Right cardiac atrium (tissue), 5 donors: Measurements from ENCODE around the gene EIF3K. TPM values are rescaled to one million over a fixed set of nuclear protein-coding genes. Genes with fewer than 3 reads are reported as not detected.

Source experiments
- ATAC-seq, 2 donors: fragments of 200-7000 bp; cut with Tn5 transposase; one replicate each; pipeline versions ENCODE4 v1.8.0 to v1.9.1; 2020; ENCODE audit warnings: moderate library complexity in 2 of 2, mild to moderate bottlenecking in 1 of 2
- DNase-seq, 3 donors: peaks; one replicate each; pipeline ENCODE4 v3.0.0-alpha.2; 2020
- H3K27ac ChIP-seq: one replicate; pipeline ENCODE4 v1.5.1; 2013; ENCODE audit warnings: mild to moderate bottlenecking, low read length, control low read depth, moderate library complexity
- H3K27me3 ChIP-seq: one replicate; pipeline ENCODE4 v1.6.1; 2013; ENCODE audit not compliant: control insufficient read depth, insufficient read depth
- H3K4me1 ChIP-seq: one replicate; pipeline ENCODE4 v1.6.1; 2013; ENCODE audit warnings: low read length; ENCODE audit not compliant: control insufficient read depth, insufficient read depth
- H3K4me3 ChIP-seq: one replicate; pipeline ENCODE4 v1.5.1; 2013; ENCODE audit warnings: low read length, control low read depth
- H3K9me3 ChIP-seq: one replicate; pipeline ENCODE4 v1.6.1; 2013; ENCODE audit warnings: low read length; ENCODE audit not compliant: control insufficient read depth
- WGBS: extraction: QIAGEN DNeasy Blood & Tissue Kit; methylation state at CpG from one replicate; pipeline ENCODE4 v1.1.7; 2013; 5-methylcytosine and 5-hydroxymethylcytosine counted together
- intact Hi-C, 4 donors: fragments of 100-400 bp; cut with DNase I; formaldehyde crosslinking; loops; one replicate each; pipeline versions ENCODE4 v1.11.0 to v1.14.0; 2022 to 2023
- polyA plus RNA-seq: library from polyadenylated mRNA; stranded (reverse); fragments of 200-250 nt; gene quantifications from one replicate; pipeline ENCODE4 v1.2.3, GENCODE V29; 2013
- total RNA-seq, 4 donors: library from RNA; stranded (reverse); fragmentation: NEBNext Ultra II Directional; extraction: Animal tissue kit (Norgen Biotek cat#: 25700); gene quantifications; one replicate each; pipeline ENCODE4 v1.2.1, GENCODE V29; 2021
- donor health status: healthy with polysubstance abuse.
- donor health status: DM: no; HTN: yes; CAD: no.
- donor health status: DM: no; HTN: no; CAD: no.
- donor health status: DM: no; HTN: yes; CAD: no; lungs with severe emphysema.
- donor health status: DM: yes; HTN: yes; CAD: no.

EIF3K gene
- total and polyA plus RNA-seq, 5 donors, result 477 to 829 (median 554) TPM

- WGBS, result 29% methylated on average over 15 of the region's 15 CpGs
- no peaks in the 10 kb centered on the region for H3K27me3 ChIP-seq
- H3K4me1 ChIP-seq, result peaks cover 48% of the 10 kb centered on the region
- peak in 1 of 3 donors; percentile 59 for DNase-seq
- intact Hi-C loops, result loop anchor here in 2 of 4 donors (5.0 to 10.0 kb wide), 2 partner anchors 56 to 64 kb away; no protein-coding TSS in a partner anchor
- peak overlapping the region; percentile 81 for H3K27ac ChIP-seq
- no peak overlapping the region for H3K4me3 ChIP-seq
- peak; percentile 73 to 84 for ATAC-seq
- H3K9me3 ChIP-seq, result no peaks in the 10 kb centered on the region
Measured at GRCh38 chr19:38658462-38659306, 39.7 kb downstream of the EIF3K start.

DNA sequence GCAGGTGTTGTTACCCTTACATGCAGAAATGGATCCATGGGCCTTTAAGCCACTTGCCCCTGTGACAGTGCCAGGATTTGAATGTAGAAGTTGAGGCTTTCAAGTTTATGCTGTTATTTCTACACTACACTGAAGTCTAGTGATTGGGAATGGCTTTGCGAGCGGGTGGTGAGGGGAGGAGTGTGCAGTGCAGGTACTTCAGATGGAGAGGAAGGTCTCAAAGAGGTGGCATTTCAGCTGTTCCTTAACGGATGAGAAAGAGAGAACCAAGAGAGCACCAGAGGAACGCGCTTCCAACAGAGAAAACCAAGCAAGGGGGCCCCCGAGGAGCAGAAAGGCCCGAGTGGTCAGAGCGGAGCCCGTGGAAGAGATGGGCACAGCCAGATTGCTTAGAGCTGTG is 41.7 kb downstream of the EIF3K start:
- ATAC-seq (no peak), DNase-seq (no peak)
- 72% methylated on average over 9 of the region's 9 CpGs for WGBS
- intact Hi-C loops, result no loop called here
- Histone ChIP-seq H3K27me3 (no peaks in the 10 kb centered on the region), H3K4me3 (no peak overlapping the region), H3K4me1 (peaks cover 57% of the 10 kb centered on the region), H3K27ac (peak overlapping the region; percentile 77), H3K9me3 (no peaks in the 10 kb centered on the region)

- ATAC-seq (no peak), DNase-seq (no peak)
- Histone ChIP-seq H3K4me3 (no peak overlapping the region), H3K4me1 (peaks cover 58% of the 10 kb centered on the region), H3K27me3 (no peaks in the 10 kb centered on the region), H3K9me3 (no peaks in the 10 kb centered on the region), H3K27ac (peak overlapping the region; percentile 77)
- 56% methylated on average over 7 of the region's 7 CpGs for WGBS
- intact Hi-C loops, result no loop called here
Measured at GRCh38 chr19:38661136-38661535, 42.1 kb downstream of the EIF3K start.

GRCh38 chr19:38661996-38662395 is 43.0 kb downstream of the EIF3K start:
- Histone ChIP-seq H3K27ac (peak overlapping the region; percentile 88), H3K4me3 (no peak overlapping the region), H3K4me1 (peaks cover 57% of the 10 kb centered on the region), H3K27me3 (no peaks in the 10 kb centered on the region), H3K9me3 (no peaks in the 10 kb centered on the region)
- DNase-seq, result no peak
- intact Hi-C loops, result no loop called here
- no peak for ATAC-seq
- 7% methylated on average over 1 of the region's 1 CpG for WGBS

DNA sequence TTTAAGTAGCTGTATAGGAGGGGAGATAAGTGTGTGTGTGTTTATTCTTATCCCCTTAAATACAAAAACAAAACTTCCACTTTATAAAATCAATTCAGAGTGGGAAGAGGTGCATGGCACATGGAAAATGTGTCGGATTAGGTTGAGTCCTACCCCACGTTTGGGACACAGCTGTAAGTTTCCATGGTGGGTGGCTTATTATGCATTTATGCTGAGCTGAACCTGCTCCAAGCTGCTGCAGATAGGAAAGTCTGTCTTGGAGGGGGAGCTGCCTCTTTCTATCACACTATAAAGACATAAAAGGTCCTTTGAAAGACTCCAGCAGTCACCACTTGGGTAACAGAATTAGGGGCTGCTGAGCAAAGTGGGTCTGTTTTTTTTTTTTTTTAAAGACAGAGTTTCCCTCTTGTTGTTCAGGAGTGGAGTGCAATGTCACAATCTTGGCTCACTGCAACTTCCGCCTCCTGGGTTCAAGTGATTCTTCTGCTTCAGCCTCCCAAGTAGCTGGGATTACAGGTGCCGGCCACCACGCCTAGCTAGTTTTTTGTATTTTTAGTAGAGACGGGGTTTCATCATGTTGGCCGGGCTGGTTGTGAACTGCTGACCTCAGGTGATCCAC is 43.7 kb downstream of the EIF3K start:
- WGBS, result 59% methylated on average over 7 of the region's 7 CpGs
- Histone ChIP-seq H3K27ac (peak overlapping the region; percentile 88), H3K4me1 (peaks cover 56% of the 10 kb centered on the region), H3K9me3 (no peaks in the 10 kb centered on the region), H3K4me3 (no peak overlapping the region), H3K27me3 (no peaks in the 10 kb centered on the region)
- ATAC-seq (no peak), DNase-seq (no peak)
- intact Hi-C loops, result no loop called here

DNA sequence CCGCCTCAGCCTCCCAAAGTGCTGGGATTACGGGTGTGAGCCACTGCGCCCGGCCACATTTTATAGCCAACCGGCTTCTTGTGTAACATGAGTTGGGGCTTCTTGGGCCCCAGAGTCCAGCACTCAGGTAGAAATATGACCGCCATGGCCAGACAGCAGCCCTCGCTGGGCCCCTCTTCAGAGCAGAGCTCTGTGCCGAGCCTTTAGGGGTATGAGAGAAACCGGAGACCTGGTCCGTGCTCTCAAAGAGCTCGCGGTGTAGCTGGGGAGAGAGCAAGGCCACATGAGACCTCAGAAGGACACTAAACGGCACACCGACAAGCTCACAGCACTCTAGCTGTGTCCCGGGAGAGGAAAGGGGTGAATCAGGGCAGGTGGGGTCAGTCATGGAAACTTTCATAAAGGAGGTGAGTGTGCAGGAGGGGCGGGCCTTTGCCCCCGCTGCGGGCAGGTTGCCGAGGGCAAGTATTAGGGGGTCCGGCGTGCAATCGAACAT is 44.2 kb downstream of the EIF3K start:
- no peaks in the 10 kb centered on the region for H3K9me3 ChIP-seq
- intact Hi-C loops, result no loop called here
- no peak for ATAC-seq
- no peaks in the 10 kb centered on the region for H3K27me3 ChIP-seq
- WGBS, result 64% methylated on average over 22 of the region's 22 CpGs
- H3K4me1 ChIP-seq, result peaks cover 55% of the 10 kb centered on the region
- peak overlapping the region; percentile 88 for H3K27ac ChIP-seq
- peak in 1 of 3 donors; percentile 55 for DNase-seq
- H3K4me3 ChIP-seq, result no peak overlapping the region

DNA sequence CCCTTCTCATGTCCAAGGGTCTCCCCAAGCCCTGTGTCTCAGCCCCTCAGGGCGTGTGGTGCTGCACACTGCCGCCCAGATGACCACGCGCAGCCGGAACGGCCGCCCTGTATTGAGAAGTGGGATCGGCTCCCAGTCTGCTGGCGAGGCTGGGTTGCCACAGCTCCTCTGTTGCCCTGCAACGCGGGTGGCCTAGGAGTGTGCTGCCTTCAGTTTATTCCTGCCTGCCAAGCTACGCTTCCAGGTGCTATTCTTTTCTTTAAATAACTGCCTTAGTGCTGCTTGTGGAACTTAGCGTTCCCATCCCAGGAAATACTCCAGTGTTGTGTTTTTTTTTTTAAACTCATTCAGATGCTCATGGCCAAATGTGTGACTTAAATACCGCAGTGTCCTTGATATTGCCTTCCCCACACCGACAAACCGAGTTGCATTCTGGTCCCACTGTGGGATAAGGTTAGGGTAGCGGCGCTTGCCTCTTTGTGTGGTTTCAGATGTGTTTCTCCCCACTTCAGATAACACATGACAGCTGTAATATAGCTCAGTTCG is 45.0 kb downstream of the EIF3K start:
- peak overlapping the region; percentile 88 for H3K27ac ChIP-seq
- H3K4me1 ChIP-seq, result peaks cover 50% of the 10 kb centered on the region
- 25% methylated on average over 19 of the region's 19 CpGs for WGBS
- intact Hi-C loops, result no loop called here
- H3K4me3 ChIP-seq, result no peak overlapping the region
- no peaks in the 10 kb centered on the region for H3K27me3 ChIP-seq
- DNase-seq (peak; percentile 52 to 82 (median 79)), ATAC-seq (peak; percentile 23 to 60)
- no peaks in the 10 kb centered on the region for H3K9me3 ChIP-seq

GRCh38 chr19:38664503-38665211 is 45.7 kb downstream of the EIF3K start:
- intact Hi-C loops, result no loop called here
- H3K4me3 ChIP-seq, result no peak overlapping the region
- WGBS, result 24% methylated on average over 7 of the region's 7 CpGs
- H3K27me3 ChIP-seq, result no peaks in the 10 kb centered on the region
- peaks cover 51% of the 10 kb centered on the region for H3K4me1 ChIP-seq
- ATAC-seq, result peak; percentile 23 to 29
- no peak for DNase-seq
- peak overlapping the region; percentile 88 for H3K27ac ChIP-seq
- no peaks in the 10 kb centered on the region for H3K9me3 ChIP-seq

- intact Hi-C loops, result no loop called here
- H3K27me3 ChIP-seq, result no peaks in the 10 kb centered on the region
- peak overlapping the region; percentile 88 for H3K27ac ChIP-seq
- no peaks in the 10 kb centered on the region for H3K9me3 ChIP-seq
- DNase-seq (no peak), ATAC-seq (no peak)
- no peak overlapping the region for H3K4me3 ChIP-seq
- 46% methylated on average over 13 of the region's 13 CpGs for WGBS
- peaks cover 58% of the 10 kb centered on the region for H3K4me1 ChIP-seq
Measured at GRCh38 chr19:38665219-38665931, 46.4 kb downstream of the EIF3K start.

- Histone ChIP-seq H3K4me3 (no peak overlapping the region), H3K27me3 (no peaks in the 10 kb centered on the region), H3K4me1 (peaks cover 57% of the 10 kb centered on the region), H3K9me3 (no peaks in the 10 kb centered on the region), H3K27ac (peak overlapping the region; percentile 88)
- 17% methylated on average over 19 of the region's 19 CpGs for WGBS
- DNase-seq (peak; percentile 80 to 88 (median 86)), ATAC-seq (peak; percentile 67 to 74)
- intact Hi-C loops, result no loop called here
Measured at GRCh38 chr19:38665950-38666662, 47.1 kb downstream of the EIF3K start.
